ENCODE results near the gene HNF1B.

DNA sequence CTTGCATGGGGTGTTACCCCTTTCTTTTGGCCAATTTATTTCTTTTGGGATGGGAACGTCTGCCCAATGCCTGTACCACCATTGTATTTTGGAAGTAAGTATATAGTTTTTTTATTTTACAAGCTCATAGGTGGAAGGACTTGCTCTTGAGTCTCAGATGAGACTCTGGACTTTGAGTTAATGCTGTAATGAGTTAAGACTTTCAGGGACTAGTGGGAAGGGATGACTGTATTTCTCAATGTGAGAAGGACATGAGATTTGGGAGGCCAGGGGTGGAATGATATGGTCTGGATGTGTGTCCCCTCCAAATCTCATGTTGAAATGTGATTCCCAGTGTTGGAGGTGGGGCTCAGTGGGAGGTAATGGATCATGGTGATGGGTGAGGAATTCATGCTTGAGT is 49.1 kb downstream of the HNF1B start:
- TF ChIP-seq CTCF (IDR thresholded peaks at IDR 0.05) (no peak), POLR2A (IDR thresholded peaks at IDR 0.05) (no peak)

Measured in lower leg skin (tissue), 3 donors.